Measurements from ENCODE around the gene VIT.

GRCh38 chr2:36733215-36733614 lies 36.7 kb downstream of the VIT start:
- TF ChIP-seq, protein P1, sequence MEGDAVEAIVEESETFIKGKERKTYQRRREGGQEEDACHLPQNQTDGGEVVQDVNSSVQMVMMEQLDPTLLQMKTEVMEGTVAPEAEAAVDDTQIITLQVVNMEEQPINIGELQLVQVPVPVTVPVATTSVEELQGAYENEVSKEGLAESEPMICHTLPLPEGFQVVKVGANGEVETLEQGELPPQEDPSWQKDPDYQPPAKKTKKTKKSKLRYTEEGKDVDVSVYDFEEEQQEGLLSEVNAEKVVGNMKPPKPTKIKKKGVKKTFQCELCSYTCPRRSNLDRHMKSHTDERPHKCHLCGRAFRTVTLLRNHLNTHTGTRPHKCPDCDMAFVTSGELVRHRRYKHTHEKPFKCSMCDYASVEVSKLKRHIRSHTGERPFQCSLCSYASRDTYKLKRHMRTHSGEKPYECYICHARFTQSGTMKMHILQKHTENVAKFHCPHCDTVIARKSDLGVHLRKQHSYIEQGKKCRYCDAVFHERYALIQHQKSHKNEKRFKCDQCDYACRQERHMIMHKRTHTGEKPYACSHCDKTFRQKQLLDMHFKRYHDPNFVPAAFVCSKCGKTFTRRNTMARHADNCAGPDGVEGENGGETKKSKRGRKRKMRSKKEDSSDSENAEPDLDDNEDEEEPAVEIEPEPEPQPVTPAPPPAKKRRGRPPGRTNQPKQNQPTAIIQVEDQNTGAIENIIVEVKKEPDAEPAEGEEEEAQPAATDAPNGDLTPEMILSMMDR (IDR thresholded peaks at IDR 0.05; ENCODE audit: low read depth, low read length, missing input control) = no peak
- TF ChIP-seq SP1 (IDR thresholded peaks at IDR 0.05) = no peak
- no peak for TF ChIP-seq HNF4G (IDR thresholded peaks at IDR 0.05)
- TF ChIP-seq TAF1 (conservative IDR thresholded peaks at IDR 0.05) = no peak
- TF ChIP-seq, protein P2, sequence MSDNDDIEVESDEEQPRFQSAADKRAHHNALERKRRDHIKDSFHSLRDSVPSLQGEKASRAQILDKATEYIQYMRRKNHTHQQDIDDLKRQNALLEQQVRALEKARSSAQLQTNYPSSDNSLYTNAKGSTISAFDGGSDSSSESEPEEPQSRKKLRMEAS (IDR thresholded peaks at IDR 0.05) = no peak
- no peak for TF ChIP-seq FOXA1 (IDR thresholded peaks at IDR 0.05)
- TF ChIP-seq GABPA (IDR thresholded peaks at IDR 0.05 in 1 of 2, conservative IDR thresholded peaks at IDR 0.05 in 1 of 2) = no peak
- no peak for TF ChIP-seq ATF3 (IDR thresholded peaks at IDR 0.05)
- TF ChIP-seq JUND (IDR thresholded peaks at IDR 0.05) = no peak
- no peak for TF ChIP-seq RXRA (IDR thresholded peaks at IDR 0.05)
- TF ChIP-seq, protein P3, sequence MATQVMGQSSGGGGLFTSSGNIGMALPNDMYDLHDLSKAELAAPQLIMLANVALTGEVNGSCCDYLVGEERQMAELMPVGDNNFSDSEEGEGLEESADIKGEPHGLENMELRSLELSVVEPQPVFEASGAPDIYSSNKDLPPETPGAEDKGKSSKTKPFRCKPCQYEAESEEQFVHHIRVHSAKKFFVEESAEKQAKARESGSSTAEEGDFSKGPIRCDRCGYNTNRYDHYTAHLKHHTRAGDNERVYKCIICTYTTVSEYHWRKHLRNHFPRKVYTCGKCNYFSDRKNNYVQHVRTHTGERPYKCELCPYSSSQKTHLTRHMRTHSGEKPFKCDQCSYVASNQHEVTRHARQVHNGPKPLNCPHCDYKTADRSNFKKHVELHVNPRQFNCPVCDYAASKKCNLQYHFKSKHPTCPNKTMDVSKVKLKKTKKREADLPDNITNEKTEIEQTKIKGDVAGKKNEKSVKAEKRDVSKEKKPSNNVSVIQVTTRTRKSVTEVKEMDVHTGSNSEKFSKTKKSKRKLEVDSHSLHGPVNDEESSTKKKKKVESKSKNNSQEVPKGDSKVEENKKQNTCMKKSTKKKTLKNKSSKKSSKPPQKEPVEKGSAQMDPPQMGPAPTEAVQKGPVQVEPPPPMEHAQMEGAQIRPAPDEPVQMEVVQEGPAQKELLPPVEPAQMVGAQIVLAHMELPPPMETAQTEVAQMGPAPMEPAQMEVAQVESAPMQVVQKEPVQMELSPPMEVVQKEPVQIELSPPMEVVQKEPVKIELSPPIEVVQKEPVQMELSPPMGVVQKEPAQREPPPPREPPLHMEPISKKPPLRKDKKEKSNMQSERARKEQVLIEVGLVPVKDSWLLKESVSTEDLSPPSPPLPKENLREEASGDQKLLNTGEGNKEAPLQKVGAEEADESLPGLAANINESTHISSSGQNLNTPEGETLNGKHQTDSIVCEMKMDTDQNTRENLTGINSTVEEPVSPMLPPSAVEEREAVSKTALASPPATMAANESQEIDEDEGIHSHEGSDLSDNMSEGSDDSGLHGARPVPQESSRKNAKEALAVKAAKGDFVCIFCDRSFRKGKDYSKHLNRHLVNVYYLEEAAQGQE (IDR thresholded peaks at IDR 0.05) = no peak
- TF ChIP-seq RAD21 (IDR thresholded peaks at IDR 0.05) = no peak

All from liver (tissue), 3 donors.